Measurements from ENCODE around the gene LCMT2.

LCMT2 gene, protein sequence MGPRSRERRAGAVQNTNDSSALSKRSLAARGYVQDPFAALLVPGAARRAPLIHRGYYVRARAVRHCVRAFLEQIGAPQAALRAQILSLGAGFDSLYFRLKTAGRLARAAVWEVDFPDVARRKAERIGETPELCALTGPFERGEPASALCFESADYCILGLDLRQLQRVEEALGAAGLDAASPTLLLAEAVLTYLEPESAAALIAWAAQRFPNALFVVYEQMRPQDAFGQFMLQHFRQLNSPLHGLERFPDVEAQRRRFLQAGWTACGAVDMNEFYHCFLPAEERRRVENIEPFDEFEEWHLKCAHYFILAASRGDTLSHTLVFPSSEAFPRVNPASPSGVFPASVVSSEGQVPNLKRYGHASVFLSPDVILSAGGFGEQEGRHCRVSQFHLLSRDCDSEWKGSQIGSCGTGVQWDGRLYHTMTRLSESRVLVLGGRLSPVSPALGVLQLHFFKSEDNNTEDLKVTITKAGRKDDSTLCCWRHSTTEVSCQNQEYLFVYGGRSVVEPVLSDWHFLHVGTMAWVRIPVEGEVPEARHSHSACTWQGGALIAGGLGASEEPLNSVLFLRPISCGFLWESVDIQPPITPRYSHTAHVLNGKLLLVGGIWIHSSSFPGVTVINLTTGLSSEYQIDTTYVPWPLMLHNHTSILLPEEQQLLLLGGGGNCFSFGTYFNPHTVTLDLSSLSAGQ

DNA sequence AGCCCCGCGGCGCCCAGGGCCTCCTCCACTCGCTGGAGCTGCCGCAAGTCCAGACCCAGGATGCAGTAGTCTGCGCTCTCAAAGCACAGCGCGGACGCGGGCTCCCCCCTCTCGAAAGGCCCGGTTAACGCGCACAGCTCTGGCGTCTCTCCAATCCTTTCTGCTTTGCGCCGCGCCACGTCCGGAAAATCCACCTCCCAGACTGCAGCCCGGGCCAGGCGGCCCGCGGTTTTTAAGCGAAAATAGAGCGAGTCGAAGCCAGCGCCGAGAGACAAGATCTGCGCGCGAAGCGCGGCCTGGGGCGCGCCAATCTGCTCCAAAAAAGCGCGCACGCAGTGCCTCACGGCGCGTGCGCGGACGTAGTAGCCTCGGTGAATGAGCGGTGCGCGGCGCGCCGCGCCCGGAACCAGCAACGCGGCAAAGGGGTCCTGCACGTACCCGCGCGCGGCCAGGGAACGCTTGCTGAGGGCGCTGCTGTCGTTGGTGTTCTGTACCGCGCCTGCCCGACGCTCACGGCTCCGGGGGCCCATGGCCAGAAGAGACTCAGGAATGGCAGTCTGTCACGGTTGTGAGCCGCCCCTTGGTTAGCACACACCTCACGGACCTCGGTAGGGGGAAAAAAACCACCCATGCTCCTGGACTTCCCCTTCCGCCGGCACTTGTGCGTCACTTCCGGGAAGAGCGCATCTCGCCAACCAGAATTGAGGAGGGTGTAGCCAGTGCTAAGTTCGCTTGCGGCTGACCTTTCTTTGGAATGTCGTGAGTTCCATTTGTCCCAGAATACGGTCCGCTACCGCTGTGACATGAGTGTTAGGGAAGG lies at the start of gene LCMT2:
TSS of gene LCMT2 (minus strand) at position 614 of the 820 bp plus-strand sequence. CDS start at position 530, 84 bp downstream.
- peak; percentile 96 for DNase-seq

DNA sequence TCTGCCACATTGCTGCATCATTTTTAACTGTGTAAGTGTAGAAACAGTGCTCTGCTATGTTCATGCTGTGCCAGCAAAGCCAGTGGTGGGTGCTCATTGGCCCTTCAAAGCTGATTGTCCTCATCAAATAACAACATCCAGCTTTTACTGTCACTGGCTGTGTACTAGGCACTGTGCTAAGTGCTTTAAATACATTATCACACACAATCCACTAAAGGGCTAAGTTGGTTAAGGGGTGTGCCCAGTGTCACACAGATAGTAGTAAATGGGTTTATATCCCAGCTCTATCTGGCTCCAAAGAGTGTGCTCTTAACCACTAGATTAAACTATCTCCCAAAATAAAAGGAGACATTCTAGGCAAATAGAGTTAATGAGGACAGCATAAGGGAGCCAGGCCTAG lies 48.2 kb upstream of the LCMT2 start:
- no peak for DNase-seq

- DNase-seq: no peak
These were observed 45.8 kb upstream of the LCMT2 start for GRCh38 chr15:43376017-43376705.

DNA sequence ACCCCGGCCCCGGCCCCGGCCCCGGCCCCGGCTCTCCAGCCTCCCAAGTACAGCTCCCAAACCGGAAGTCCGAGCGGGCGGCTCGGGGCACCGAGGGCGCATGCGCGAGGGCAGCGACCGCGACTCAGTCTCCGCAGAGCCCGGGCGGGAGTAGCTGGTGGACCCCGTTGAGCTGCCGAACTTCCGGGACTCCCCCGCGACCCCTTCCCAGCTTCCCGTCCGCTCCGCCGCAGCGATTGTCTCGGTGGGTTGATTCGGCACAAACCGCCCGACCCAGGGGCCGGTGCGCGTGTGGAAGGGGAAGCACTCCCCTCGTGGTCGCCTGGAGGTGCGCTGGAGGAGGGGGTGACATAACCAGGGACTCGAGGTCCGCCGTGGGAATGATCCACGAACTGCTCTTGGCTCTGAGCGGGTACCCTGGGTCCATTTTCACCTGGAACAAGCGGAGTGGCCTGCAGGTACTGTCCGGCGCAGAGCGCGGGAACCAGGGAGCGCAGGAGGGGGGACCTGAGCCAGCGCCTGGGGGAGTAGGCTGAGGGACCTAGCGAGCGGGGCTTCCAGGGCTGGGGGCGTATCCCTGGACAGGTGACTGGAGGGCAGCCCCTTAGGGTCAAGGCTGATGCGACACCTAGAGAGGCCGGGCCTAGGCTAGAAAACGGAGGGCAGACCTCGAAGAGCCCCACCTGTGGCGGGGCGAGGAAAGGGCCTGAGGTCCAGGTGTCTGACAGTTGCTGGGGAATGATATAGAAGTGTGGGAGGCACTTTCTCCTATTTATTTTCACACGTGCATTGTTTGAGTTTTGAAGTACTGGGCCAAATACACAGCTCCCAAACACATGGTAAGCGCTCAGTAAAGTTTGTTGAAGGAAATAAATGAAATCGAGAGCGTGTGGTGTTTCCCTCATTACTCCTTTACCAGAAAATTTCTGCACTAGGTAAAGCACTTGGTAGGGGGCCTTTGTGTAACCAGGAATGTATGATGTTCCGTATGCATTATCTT lies 40.9 kb upstream of the LCMT2 start, which contains the start of the genes TUBGCP4 and ZSCAN29:
TSS of gene TUBGCP4 (plus strand) at position 127 of the 1,000 bp plus-strand sequence. CDS start at position 381, 254 bp downstream.
TSS of gene ZSCAN29 (minus strand) at position 69 of the 1,000 bp plus-strand sequence. CDS start 1,130 bp downstream, outside the sequence.
- peak; percentile 91 for DNase-seq

- peak; percentile 60 for DNase-seq
These were observed 40.1 kb upstream of the LCMT2 start for GRCh38 chr15:43370310-43370974.

- no peak for DNase-seq
These were observed 31.0 kb upstream of the LCMT2 start for GRCh38 chr15:43361313-43361903.

GRCh38 chr15:43360821-43361220 lies 30.4 kb upstream of the LCMT2 start:
- DNase-seq: no peak

- DNase-seq: no peak
These were observed 22.5 kb upstream of the LCMT2 start for GRCh38 chr15:43352693-43353382.

- no peak for DNase-seq
These were observed 16.7 kb upstream of the LCMT2 start for GRCh38 chr15:43347114-43347513.

GRCh38 chr15:43346305-43346704 lies 15.9 kb upstream of the LCMT2 start:
- no peak for DNase-seq

- DNase-seq: no peak
These were observed 361 bp upstream of the LCMT2 start for GRCh38 chr15:43330780-43331087.

- DNase-seq: no peak
These were observed 985 bp downstream of the LCMT2 start for GRCh38 chr15:43329217-43329959.

DNA sequence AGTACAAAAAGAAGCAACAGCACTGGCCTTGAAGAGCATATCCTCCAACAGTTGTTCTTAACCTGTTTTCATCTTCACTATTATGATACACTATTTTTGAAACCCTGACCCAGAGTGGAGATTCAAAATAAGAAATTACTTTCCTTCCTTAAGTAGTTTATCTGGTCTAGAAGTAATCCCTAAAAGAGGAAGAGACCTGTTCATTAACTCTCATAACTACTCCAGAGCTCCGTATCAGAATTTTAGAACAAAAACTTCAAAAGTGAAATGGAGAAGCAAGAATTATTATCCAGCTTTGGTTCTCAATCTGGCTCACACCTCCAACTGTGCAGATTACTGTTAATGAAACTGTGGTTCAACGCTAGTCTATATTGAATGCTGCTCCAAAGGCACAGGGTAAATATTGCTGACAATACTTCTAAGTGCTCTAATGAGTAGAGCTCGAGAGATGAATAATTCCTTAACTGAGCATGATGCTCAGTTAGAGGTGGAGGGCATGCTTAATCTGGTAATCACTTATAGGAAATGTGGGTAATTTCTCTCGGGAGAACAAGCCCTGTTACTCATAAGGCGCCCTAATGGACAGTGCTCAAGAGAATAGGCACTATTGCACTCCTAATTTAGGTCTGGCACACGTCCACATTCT lies 5.2 kb downstream of the LCMT2 start:
- no peak for DNase-seq

DNA sequence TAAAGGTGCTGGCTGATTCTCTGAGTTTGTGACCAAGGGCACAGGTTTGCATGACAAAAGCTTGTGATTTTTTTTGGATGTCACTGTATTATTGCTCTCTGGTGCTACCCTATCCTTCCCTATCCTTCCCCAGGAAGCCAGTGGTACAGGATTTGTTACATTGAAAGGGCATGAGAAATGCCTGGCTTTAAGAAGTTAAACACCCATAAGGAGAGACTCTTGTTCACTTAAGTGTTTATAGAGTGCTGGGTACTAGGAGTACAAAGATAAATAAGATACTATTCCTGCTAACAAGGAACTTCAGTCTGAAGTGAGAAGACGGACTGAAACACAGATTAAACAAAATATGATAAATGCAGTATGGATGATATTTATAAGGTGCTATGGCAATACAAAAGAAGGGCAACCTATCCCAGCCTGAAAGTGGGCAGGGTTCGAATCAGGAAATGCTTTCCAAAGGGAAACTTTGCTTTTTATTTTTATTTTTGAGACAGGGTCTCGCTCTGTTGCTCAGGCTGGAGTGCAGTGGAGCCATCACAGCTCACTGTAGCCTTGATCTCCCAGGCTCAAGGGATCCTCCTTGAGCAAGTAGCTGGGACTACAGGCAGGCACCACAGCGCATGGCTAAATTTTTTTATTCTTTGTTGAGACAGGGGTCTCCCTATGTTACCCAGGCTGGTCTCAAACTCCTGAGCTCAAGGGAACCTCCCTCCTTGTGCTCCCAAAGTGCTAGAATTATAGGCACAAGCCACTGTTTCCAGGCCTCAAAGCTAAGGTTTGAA lies 11.2 kb downstream of the LCMT2 start:
- DNase-seq: no peak

DNA sequence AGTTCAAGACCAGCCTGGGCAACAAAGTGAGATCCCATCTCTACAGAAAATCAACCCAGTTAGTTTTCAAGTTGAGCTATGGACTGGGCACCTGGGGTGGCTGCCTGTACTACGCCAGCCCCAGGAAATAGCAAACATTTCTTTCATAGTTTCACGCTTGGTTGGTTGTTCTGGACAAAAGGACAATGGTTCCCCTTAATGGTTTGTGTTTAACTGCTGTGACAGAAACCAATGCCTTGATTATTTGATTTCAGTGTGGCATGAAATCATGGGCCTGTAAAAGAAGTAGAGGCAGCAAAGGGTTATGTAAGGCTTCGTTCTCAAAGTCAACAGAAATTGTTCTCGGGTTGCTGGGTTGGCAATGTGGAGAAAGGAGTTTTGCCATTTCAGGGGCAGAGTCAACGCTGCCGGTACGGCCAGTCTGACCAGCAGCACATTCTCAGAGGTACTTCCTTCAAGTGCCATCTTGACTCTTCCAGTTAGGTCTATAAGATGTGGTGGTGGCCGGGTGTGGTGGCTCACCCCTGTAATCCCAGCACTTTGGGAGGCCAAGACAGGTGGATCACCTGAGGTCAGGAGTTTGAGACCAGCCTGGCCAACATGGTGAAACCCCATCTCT lies 12.7 kb downstream of the LCMT2 start:
- DNase-seq: no peak

DNA sequence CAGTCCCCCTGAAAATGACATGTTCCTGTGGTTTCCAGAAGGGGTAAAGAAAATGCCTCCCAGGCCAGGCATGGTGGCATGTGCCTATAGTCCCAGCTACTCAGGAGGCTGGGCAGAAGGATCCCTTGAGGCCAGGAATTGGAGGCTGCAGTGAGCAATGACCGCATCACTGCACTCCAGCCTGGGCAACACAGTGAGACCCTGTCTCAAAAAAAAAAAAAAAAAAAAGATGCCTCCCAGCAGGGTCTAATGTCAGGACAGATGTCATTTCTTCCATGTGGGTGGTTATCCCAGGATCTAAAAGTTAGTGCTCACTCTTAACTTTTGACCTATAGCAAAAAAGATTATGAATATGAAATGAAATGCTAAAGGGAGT lies 13.4 kb downstream of the LCMT2 start:
- no peak for DNase-seq
